Stimulated activated CD8-positive, alpha-beta memory T cell treated with anti-CD3 and anti-CD28 coated beads, Interleukin-4, amount 100 ng/mL, for 1 hour (primary cell): ENCODE data around the gene HS3ST3A1.
A peak's percentile ranks its signal among the peaks of the same experiment; 100 is the strongest.

ENCODE experiments used
- DNase-seq, 2 donors: peaks; one replicate each; pipeline ENCODE4 v3.0.0-alpha.2; 2020; ENCODE audit warnings: low read depth in 2 of 2, low spot score in 1 of 2

HS3ST3A1 gene

GRCh38 chr17:13598353-13599167 lies 3.2 kb downstream of the HS3ST3A1 start:
- DNase-seq: no peak

GRCh38 chr17:13597723-13598347 lies 3.9 kb downstream of the HS3ST3A1 start:
- DNase-seq: peak in 1 of 2 donors; percentile 6

GRCh38 chr17:13596241-13596923 lies 5.3 kb downstream of the HS3ST3A1 start:
- no peak for DNase-seq

GRCh38 chr17:13595599-13595899 lies 6.2 kb downstream of the HS3ST3A1 start:
- no peak for DNase-seq

- DNase-seq: peak; percentile 72 to 80
Measured at GRCh38 chr17:13594762-13595598, 6.7 kb downstream of the HS3ST3A1 start.

GRCh38 chr17:13594310-13594709 lies 7.4 kb downstream of the HS3ST3A1 start:
- no peak for DNase-seq

- no peak for DNase-seq
Measured at GRCh38 chr17:13593757-13594156, 8.0 kb downstream of the HS3ST3A1 start.

- no peak for DNase-seq
Measured at GRCh38 chr17:13593021-13593751, 8.5 kb downstream of the HS3ST3A1 start.

- DNase-seq: no peak
Measured at GRCh38 chr17:13592427-13592826, 9.3 kb downstream of the HS3ST3A1 start.

- no peak for DNase-seq
Measured at GRCh38 chr17:13590441-13590840, 11.3 kb downstream of the HS3ST3A1 start.

- DNase-seq: no peak
Measured at GRCh38 chr17:13589658-13590057, 12.1 kb downstream of the HS3ST3A1 start.

- no peak for DNase-seq
Measured at GRCh38 chr17:13587487-13588338, 14.0 kb downstream of the HS3ST3A1 start.

- DNase-seq: no peak
Measured at GRCh38 chr17:13584701-13585080, 17.0 kb downstream of the HS3ST3A1 start.

GRCh38 chr17:13583996-13584700 lies 17.6 kb downstream of the HS3ST3A1 start:
- no peak for DNase-seq

GRCh38 chr17:13582776-13583547 lies 18.8 kb downstream of the HS3ST3A1 start:
- DNase-seq: no peak

- no peak for DNase-seq
Measured at GRCh38 chr17:13581925-13582324, 19.8 kb downstream of the HS3ST3A1 start.

- no peak for DNase-seq
Measured at GRCh38 chr17:13580790-13581189, 20.9 kb downstream of the HS3ST3A1 start.
